GM13977 (cell line): Measurements from ENCODE around the gene CRPPA.
"Not testable (repeated sequence)": the region's sequence is repeated elsewhere in the genome, so short reads cannot be mapped to it uniquely, and the experiment has no call there.

Experiments
- DNase-seq: peaks from one replicate; pipeline ENCODE4 v3.0.0; 2012; ENCODE audit warnings: low spot score
- in situ Hi-C: fragments of 300-500 bp; cut with MboI; formaldehyde crosslinking; loops from one replicate; pipeline ENCODE4 v1.12.0; 2022; ENCODE audit warnings: low sequenced_read_pairs, low pct_unique_long_range_greater_than_20kb, mixed read lengths, inconsistent platforms; ENCODE audit not compliant: unreplicated experiment
- TF ChIP-seq, protein P1 (sequence below): IDR thresholded peaks from 2 replicates; pipeline ENCODE4 v1.5.1; 2012; ENCODE audit warnings: mild to moderate bottlenecking, control low read depth; ENCODE audit not compliant: insufficient read depth; ENCODE audit errors: extremely low read depth, missing control alignments

Gene CRPPA

DNA sequence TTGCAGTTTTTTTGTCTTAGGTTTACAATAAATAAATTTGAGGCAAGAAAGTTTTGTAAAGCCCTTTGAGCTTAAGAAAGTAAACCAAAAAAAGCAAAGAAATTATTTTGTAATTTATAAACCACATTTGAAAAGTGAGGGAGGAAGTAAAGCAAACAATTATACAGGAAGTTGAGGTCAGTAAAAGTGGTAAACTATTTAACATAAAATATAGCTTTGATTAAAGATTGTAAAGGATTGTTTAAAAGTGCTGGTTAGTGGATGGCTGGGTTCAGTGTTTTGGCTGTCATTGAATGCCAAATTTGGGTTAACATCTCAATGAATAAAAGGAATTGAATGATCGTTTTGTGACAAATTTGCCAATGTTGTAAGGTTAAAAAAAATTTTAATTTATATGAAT is 34.3 kb upstream of the CRPPA start:
- TF ChIP-seq, protein P1, sequence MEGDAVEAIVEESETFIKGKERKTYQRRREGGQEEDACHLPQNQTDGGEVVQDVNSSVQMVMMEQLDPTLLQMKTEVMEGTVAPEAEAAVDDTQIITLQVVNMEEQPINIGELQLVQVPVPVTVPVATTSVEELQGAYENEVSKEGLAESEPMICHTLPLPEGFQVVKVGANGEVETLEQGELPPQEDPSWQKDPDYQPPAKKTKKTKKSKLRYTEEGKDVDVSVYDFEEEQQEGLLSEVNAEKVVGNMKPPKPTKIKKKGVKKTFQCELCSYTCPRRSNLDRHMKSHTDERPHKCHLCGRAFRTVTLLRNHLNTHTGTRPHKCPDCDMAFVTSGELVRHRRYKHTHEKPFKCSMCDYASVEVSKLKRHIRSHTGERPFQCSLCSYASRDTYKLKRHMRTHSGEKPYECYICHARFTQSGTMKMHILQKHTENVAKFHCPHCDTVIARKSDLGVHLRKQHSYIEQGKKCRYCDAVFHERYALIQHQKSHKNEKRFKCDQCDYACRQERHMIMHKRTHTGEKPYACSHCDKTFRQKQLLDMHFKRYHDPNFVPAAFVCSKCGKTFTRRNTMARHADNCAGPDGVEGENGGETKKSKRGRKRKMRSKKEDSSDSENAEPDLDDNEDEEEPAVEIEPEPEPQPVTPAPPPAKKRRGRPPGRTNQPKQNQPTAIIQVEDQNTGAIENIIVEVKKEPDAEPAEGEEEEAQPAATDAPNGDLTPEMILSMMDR: no peak
- no peak for DNase-seq
- in situ Hi-C loops: no loop called here

DNA sequence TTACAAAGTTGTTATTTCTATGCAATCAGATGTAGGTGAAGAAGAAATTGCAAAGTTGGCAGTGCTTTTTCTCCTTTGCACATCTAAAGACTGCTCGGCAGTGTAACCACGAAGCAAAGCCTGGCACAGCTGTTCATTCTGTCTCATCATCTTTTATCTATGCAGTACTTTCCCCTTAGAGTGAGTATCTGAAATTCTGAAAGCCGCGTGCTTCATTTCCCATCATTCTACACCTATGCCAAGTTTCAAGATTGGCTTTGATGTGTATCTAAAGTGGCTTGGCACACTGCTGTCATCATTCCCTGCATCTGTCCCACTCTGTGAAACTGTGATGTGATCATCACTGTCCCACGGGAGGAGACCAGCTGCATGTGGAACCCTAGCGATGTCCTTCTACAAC is 29.0 kb upstream of the CRPPA start:
- TF ChIP-seq, protein P1: no peak
- in situ Hi-C loops: no loop called here
- no peak for DNase-seq

DNA sequence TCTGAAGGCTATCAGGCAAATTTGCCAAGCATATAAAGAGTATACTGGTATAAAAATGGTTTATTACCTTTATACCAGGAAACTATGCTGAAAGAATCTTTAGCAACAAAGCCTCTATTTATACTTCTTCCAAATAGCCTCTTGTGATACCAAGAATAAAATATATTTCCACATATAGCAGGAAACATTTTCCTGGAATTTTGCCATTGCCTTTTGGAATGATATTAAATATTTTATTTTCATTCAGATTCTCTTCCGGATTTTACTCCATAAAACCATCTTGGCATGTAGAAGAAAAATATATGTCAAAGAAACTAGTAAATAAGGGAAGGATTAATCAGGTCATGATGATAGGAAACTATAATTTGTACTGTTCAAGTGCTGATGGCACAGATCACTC is 26.5 kb upstream of the CRPPA start:
- TF ChIP-seq, protein P1: no peak
- in situ Hi-C loops: no loop called here
- DNase-seq: no peak

DNA sequence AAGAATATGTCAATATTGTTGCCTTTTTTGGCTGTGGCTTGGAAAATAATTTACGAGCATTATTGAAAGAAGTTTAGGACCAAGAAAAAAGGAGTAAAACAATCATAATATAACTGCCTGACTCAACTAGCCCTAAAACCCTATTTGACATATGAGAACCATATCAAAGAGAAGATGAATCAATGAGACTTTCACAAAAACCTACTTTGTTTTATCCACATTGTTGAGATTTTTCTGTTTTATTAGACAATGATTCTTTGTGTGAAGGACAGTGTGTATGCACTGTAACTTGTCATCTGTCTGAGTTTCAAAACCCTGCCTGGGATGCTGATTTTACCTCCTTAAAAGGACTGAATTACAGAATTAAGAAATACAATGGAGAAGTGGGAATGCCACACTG is 25.2 kb upstream of the CRPPA start:
- DNase-seq: no peak

DNA sequence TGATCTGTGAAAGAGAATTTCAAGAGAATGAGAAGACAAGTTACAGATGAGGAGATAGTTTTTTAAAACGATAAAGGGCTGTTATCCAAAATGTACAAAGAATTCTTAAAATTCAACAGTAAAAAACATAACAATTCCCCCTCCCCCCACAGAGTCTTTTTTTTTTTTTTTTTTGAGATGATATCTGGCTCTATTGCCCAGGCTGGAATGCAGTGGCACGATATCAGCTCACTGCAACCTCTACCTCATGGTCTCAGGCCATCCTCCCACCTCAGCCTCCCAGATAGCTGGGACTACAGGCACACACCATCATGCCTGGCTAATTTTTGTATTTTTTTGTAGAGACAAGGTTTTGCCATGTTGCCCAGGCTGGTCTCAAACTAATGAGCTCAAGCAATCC is 22.5 kb upstream of the CRPPA start:
- in situ Hi-C loops, DNase-seq: not testable (repeated sequence)

More for the DNA sequence above, 25.2 kb upstream of the CRPPA start:
- TF ChIP-seq, protein P1: no peak
- in situ Hi-C loops: no loop called here

DNA sequence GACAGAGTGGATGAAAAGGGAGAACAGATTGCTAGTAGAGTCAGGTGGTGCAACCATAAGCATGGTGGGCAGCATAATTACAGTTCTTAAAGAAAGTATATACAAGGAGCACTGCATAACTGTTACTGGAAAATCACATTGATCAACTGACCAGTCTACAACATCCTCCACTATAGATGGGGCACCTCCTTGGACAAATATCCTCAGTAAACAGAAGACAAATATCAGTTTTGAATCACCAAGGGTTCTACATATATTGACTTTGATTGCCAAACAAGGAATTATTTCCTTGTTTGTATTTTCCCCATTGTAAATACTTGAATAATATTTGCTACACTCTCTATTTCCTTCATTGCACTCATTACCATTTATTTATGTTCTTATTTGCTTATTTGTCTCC is 17.6 kb upstream of the CRPPA start:
- no peak for DNase-seq
- TF ChIP-seq, protein P1: no peak
- in situ Hi-C loops: no loop called here

DNA sequence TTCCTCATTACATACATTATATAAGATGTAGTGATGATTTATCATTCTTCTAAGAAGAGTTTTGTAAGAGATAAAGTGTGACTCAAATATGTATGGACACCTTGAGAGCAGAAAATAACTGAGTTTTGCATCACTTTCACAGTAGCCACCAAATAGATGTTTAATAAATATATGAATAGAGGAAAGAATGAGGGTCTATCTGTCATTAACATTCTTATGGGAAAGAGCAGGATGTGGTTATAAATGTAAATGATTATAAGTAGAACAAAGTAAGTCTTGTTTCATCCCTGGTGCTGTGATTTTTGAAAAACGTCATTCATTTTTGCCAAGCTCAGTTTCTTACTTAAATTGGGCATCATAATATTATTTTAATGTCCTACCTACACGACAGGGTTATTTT is 15.0 kb upstream of the CRPPA start:
- in situ Hi-C loops: no loop called here
- DNase-seq: no peak
- TF ChIP-seq, protein P1: no peak
